PC-3 (cell line): Measurements from ENCODE around the gene KRT17. TPM values are rescaled to one million over a fixed set of nuclear protein-coding genes. Genes with fewer than 3 reads are reported as not detected.

Experiments used
- ATAC-seq: fragments of 200-7000 bp; cut with Tn5 transposase; 2 replicates; pipeline ENCODE4 v1.9.1; 2020; ENCODE audit warnings: mild to moderate bottlenecking, moderate library complexity
- BruUV-seq: library from RNA; stranded (reverse); fragments of 400-500 nt; replicated peaks from 2 replicates; lab custom pipeline; 2021; lab: Mats Ljungman, UMichigan
- CTCF ChIA-PET: fragments of 300-600 bp; sonication (Branson Sonifier 250); formaldehyde crosslinking; loops from one replicate; lab custom pipeline; 2022; ENCODE audit warnings: antibody characterized with exemption; lab: Charles Lee
- POLR2A ChIA-PET: fragments of 300-600 bp; sonication (Branson Sonifier 250); formaldehyde crosslinking; loops from one replicate; lab custom pipeline; 2022; ENCODE audit warnings: antibody characterized with exemption; ENCODE audit not compliant: unreplicated experiment; lab: Charles Lee
- DNase-seq: peaks from one replicate; pipeline ENCODE4 v3.0.0-alpha.2; 2015
- H2AFZ ChIP-seq: fragments of 300-600 bp; sonication (generic); 2 replicates; pipeline ENCODE4 v1.6.0; 2016; ENCODE audit warnings: antibody characterized with exemption, low read length
- H3F3A ChIP-seq: fragments of 300-600 bp; sonication (generic); one replicate; pipeline ENCODE4 v1.6.0; 2017; ENCODE audit warnings: antibody characterized with exemption, low read length, control low read depth, mild to moderate bottlenecking; ENCODE audit not compliant: unreplicated experiment
- H3K27ac ChIP-seq: fragments of 300-600 bp; sonication (generic); 2 replicates; pipeline ENCODE4 v1.5.1; 2016; ENCODE audit warnings: mild to moderate bottlenecking, low read length
- H3K27me3 ChIP-seq: fragments of 300-600 bp; sonication (generic); 2 replicates; pipeline ENCODE4 v1.6.1; 2016; ENCODE audit warnings: low read length, mixed read lengths
- H3K36me3 ChIP-seq: fragments of 300-600 bp; sonication (generic); 2 replicates; pipeline ENCODE4 v1.6.1; 2016; ENCODE audit warnings: low read depth, mixed run types, low read length, mixed read lengths
- H3K4me1 ChIP-seq: fragments of 300-600 bp; sonication (generic); 2 replicates; pipeline ENCODE4 v1.5.1; 2016; ENCODE audit warnings: low read length; ENCODE audit not compliant: insufficient read depth
- H3K4me2 ChIP-seq: fragments of 300-600 bp; sonication (generic); 2 replicates; pipeline ENCODE4 v1.6.0; 2016; ENCODE audit warnings: low read length
- H3K4me3 ChIP-seq: fragments of 300-600 bp; sonication (generic); 2 replicates; pipeline ENCODE4 v1.5.1; 2016; ENCODE audit warnings: mild to moderate bottlenecking, low read length, mixed read lengths
- H3K79me2 ChIP-seq: fragments of 300-600 bp; sonication (generic); 2 replicates; pipeline ENCODE4 v1.6.1; 2017; ENCODE audit warnings: low read length, mixed read lengths
- H3K9ac ChIP-seq: fragments of 300-600 bp; sonication (generic); 2 replicates; pipeline ENCODE4 v1.6.0; 2016; ENCODE audit warnings: mild to moderate bottlenecking, low read length
- H3K9me2 ChIP-seq: fragments of 300-600 bp; sonication (generic); replicated peaks from 2 replicates; pipeline ENCODE4 v1.6.1; 2016; ENCODE audit warnings: mixed run types, low read length, mixed read lengths
- H3K9me3 ChIP-seq: fragments of 300-600 bp; sonication (generic); 2 replicates; pipeline ENCODE4 v1.6.1; 2016; ENCODE audit warnings: low read length, mixed read lengths
- H4K20me1 ChIP-seq: fragments of 300-600 bp; sonication (generic); 2 replicates; pipeline ENCODE4 v1.6.1; 2016; ENCODE audit warnings: low read length, mixed read lengths
- CTCF ChIP-seq: fragments of 300-600 bp; sonication (generic); conservative IDR thresholded peaks from 2 replicates; pipeline ENCODE4 v1.5.1; 2017; ENCODE audit warnings: antibody characterized with exemption, low read depth, mild to moderate bottlenecking, low read length
- EZH2 ChIP-seq: fragments of 300-600 bp; sonication (generic); IDR thresholded peaks from one replicate; pipeline ENCODE4 v1.6.1; 2017; ENCODE audit warnings: antibody characterized with exemption, mild to moderate bottlenecking, low read length; ENCODE audit not compliant: unreplicated experiment
- EZH2phosphoT487 ChIP-seq: fragments of 300-600 bp; sonication (generic); IDR thresholded peaks from 2 replicates; pipeline ENCODE4 v1.6.1; 2018; ENCODE audit warnings: mild to moderate bottlenecking, antibody characterized with exemption, low read length, borderline replicate concordance
- intact Hi-C: fragments of 100-400 bp; cut with micrococcal nuclease; formaldehyde crosslinking; loops from 2 replicates; pipeline ENCODE4 v1.9.0; 2023
- total RNA-seq: library from RNA; depleted of rRNA; stranded (reverse); fragments of >200 nt; gene quantifications from 2 replicates; pipeline ENCODE4 v1.2.3, GENCODE V29; 2014

KRT17 gene
- total RNA-seq, 1 experiment from 2014 or later = 92.1 TPM

DNA sequence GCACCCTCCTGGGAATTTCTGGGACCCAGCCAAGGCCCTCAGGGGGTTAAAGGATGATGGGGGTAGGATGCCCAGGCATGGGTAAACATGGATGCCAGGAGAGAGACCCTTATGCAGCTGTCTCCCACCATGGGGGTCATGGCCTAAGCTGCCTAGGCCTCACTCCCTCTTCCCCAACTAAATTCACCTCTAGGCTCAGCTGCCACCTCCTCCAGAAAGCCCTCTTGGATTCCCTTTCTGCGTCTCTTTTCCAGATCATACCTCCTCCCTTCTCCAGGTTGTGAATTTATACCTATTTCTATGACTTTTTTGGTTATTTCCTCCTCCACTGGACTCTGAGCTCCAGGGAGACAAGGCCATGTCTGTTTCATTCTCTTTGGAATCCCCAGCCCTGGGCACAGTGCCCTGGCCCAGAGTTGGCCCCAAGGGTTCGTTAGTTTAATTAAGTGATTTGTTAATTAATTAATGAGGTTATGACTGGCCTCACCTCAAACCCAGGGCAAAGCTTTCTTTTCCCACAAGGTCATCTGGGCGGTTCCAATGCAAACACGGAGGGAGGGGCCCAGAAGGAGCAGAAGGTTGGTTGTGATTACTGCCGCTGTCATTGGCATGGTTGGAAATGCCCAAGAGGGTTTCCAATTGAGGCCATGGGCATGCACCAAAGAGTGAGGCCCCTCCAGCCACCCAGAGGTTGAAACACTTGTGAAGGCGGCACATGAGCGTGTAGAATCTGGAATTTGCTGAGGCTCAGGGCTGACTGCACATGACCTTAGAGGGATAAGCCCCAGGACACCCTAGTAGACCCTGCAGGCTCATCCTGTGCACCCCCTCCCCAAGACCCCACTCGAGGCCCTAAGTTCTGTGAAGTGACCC lies 6.9 kb upstream of the KRT17 start:
- ChIA-PET CTCF (no interaction called here), POLR2A (no interaction called here)
- no peaks in the 10 kb centered on the region for H3F3A ChIP-seq
- H3K4me3 ChIP-seq = no peak overlapping the region
- no peaks in the 10 kb centered on the region for H3K9me2 ChIP-seq
- no peak overlapping the region for H2AFZ ChIP-seq
- H4K20me1 ChIP-seq = no peaks in the 10 kb centered on the region
- H3K27ac ChIP-seq = no peak overlapping the region
- H3K4me1 ChIP-seq = peaks cover under 1% of the 10 kb centered on the region; the same call in 1 of the 2 replicates
- H3K4me2 ChIP-seq = no peak overlapping the region
- H3K9ac ChIP-seq = no peak overlapping the region
- no peak for DNase-seq
- no peak for ATAC-seq
- intact Hi-C loops = no loop called here
- no peaks in the 10 kb centered on the region for H3K79me2 ChIP-seq
- no peaks in the 10 kb centered on the region for H3K27me3 ChIP-seq
- H3K9me3 ChIP-seq = no peaks in the 10 kb centered on the region
- no TSS peak for BruUV-seq
- H3K36me3 ChIP-seq = no peaks in the 10 kb centered on the region
- TF ChIP-seq EZH2 = no peak
- TF ChIP-seq CTCF = no peak
- no peak for TF ChIP-seq EZH2phosphoT487

DNA sequence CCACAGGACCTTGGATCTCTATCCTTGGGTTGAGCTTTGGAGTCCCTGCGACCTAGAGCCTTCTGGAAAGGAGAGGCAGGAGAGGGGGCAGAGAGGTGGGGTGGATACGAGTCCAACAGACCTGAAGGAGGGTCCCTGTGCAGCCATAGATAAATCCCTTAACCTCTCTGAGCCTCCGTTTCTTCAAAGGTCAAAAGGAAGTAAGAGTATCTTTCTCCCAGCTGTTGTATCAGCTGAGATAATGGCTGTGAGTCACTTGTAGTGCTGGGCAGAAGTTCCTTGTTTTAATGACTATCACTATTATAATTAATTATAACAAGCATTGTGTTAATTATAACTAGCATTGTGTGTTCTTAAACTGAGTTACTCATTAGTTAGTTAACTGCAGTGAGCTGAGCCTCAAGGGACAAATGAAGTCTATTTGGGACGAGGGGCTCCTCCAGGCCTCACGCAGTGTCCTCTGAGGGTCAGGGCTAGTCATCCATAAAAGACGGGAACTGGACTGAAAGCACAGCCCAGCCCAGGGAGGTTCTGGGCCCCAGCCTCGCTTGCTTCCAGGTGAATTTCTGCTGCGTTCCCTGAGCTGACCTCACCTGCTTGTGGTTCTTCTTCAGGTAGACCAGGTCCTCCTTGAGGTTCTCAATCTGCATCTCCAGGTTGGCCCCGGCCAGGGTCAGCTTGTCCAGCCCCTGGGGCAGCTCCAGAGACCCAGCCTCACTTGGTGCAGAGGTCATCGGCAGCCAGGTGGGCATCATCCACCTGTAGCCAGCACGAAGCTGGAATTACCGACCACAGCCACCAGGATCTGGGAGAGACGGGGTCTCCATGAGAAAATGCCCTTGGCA lies 5.7 kb upstream of the KRT17 start:
- Histone ChIP-seq H3K36me3 (no peaks in the 10 kb centered on the region), H3F3A (no peaks in the 10 kb centered on the region), H3K4me1 (peaks cover 11% of the 10 kb centered on the region; the same call in 1 of the 2 replicates), H4K20me1 (no peaks in the 10 kb centered on the region), H3K9me3 (no peaks in the 10 kb centered on the region), H3K27ac (no peak overlapping the region), H3K9ac (no peak overlapping the region), H3K27me3 (no peaks in the 10 kb centered on the region), H3K4me2 (no peak overlapping the region), H3K79me2 (no peaks in the 10 kb centered on the region), H3K9me2 (no peaks in the 10 kb centered on the region), H2AFZ (no peak overlapping the region), H3K4me3 (no peak overlapping the region)
- ChIA-PET CTCF (no interaction called here), POLR2A (interaction anchor here (0.6 kb wide), 1 partner anchor 16 kb away, joined by 5 read pairs; no protein-coding TSS in a partner anchor)
- ATAC-seq = no peak
- TF ChIP-seq CTCF (no peak), EZH2phosphoT487 (no peak), EZH2 (no peak)
- DNase-seq = no peak
- intact Hi-C loops = no loop called here
- BruUV-seq = no TSS peak
